Ovary (tissue), 3 donors: ENCODE data around the gene HECW1.

Experiments
- EP300 ChIP-seq: sonication (generic); formaldehyde crosslinking; IDR thresholded peaks from one replicate; pipeline ENCODE4 v1.6.1; 2017; ENCODE audit warnings: antibody characterized with exemption
- TF ChIP-seq, protein P1 (sequence below), 3 donors: fragments of 450-650 bp in 2 of 3; fragments of 200-600 bp in 1 of 3; IDR thresholded peaks; one replicate each; pipeline versions ENCODE4 v1.5.1 to v1.8.0; 2016 to 2022; ENCODE audit warnings: antibody characterized with exemption in 3 of 3, mild to moderate bottlenecking in 1 of 3
- donor health status: DM: no; HTN: no; CAD: no.

DNA sequence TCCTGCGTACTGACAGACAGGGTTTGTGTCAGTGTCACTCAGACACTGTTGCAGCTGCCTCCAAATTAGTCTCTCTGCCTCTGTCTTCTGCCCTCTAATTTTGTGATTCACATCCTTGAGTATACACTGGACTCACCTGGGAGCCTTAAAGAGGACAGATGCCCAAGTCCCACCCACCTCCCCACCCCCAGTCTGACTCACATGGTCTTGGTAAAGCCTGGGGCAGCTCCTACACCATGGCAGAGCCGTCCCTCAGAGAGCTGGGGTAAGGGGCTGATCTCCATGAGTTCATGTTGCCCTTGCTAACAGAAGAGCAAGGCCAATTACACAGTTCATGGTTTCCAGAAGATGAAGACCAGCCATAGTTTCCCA lies 272.8 kb downstream of the HECW1 start:
- no peak for TF ChIP-seq EP300
- TF ChIP-seq, protein P1, sequence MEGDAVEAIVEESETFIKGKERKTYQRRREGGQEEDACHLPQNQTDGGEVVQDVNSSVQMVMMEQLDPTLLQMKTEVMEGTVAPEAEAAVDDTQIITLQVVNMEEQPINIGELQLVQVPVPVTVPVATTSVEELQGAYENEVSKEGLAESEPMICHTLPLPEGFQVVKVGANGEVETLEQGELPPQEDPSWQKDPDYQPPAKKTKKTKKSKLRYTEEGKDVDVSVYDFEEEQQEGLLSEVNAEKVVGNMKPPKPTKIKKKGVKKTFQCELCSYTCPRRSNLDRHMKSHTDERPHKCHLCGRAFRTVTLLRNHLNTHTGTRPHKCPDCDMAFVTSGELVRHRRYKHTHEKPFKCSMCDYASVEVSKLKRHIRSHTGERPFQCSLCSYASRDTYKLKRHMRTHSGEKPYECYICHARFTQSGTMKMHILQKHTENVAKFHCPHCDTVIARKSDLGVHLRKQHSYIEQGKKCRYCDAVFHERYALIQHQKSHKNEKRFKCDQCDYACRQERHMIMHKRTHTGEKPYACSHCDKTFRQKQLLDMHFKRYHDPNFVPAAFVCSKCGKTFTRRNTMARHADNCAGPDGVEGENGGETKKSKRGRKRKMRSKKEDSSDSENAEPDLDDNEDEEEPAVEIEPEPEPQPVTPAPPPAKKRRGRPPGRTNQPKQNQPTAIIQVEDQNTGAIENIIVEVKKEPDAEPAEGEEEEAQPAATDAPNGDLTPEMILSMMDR (IDR thresholded peaks at IDR 0.05): no peak
